NCI-H146 (cell line): ENCODE results near the gene RACK1.
"Not testable (repeated sequence)": the region's sequence is repeated elsewhere in the genome, so short reads cannot be mapped to it uniquely, and the experiment has no call there.

Experiments
- DNase-seq: peaks from one replicate; lab custom pipeline; 2025; lab: John Stamatoyannopoulos, UW

Gene RACK1

DNA sequence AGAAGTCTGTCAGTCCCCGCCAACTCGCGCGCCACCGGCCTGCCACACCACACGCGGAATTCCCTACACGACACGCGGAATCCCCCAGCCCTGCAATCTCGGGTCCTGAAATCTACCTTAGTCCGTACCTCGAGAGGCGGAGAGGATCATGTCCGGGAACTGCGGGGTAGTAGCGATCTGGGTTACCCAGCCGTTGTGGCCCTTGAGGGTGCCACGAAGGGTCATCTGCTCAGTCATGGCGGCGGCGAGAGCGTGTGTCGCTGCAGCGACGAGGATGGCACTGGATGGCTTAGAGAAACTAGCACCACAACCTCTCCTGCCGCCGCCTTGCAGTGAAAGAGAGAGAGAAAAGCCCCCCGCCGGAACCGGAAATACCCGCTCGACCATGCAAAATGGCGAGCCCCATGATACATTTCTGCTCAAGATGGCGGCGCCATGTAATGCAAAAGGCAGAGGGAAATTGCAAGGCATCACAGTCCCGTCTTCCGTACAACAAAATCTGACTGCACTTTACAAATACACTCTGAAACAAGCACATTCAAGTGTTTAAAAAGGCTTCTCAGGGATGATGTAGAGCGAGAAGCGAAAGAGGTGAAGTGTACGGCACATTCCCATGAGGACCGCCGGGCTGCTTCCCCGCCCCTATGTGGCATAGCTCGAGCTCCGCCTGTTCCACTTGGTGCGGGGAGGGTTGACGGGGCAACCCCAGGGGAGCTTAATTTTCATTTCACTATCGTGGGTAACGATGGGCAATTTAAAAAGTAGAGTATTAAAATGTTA, at the start of gene RACK1:
RACK1 (minus strand) TSS at position 343 of the 780 bp plus-strand sequence; CDS start at position 237, 106 bp downstream.
- no peak for DNase-seq

DNA sequence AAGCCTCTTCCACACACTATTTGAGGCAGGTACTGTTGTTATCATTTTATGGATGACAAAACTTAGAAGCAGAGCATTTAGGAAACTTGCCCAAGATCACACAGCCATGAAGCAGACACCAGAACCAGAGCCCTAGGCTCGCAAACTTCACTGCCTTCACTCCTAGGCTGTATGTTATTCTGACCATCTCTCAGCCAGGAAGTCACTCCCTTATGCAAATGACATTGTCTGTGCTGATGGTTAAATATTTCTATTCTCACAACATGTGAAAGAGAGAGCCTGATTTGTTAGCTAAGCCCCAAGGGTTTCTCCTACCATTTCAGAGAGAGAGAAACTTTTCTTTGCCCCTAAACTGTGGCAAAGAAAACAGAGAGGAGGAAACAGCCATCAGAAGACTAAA, 43.6 kb upstream of the RACK1 start:
- not testable (repeated sequence) for DNase-seq

- not testable (repeated sequence) for DNase-seq
Measured at GRCh38 chr5:181285962-181286705, 42.4 kb upstream of the RACK1 start.

DNA sequence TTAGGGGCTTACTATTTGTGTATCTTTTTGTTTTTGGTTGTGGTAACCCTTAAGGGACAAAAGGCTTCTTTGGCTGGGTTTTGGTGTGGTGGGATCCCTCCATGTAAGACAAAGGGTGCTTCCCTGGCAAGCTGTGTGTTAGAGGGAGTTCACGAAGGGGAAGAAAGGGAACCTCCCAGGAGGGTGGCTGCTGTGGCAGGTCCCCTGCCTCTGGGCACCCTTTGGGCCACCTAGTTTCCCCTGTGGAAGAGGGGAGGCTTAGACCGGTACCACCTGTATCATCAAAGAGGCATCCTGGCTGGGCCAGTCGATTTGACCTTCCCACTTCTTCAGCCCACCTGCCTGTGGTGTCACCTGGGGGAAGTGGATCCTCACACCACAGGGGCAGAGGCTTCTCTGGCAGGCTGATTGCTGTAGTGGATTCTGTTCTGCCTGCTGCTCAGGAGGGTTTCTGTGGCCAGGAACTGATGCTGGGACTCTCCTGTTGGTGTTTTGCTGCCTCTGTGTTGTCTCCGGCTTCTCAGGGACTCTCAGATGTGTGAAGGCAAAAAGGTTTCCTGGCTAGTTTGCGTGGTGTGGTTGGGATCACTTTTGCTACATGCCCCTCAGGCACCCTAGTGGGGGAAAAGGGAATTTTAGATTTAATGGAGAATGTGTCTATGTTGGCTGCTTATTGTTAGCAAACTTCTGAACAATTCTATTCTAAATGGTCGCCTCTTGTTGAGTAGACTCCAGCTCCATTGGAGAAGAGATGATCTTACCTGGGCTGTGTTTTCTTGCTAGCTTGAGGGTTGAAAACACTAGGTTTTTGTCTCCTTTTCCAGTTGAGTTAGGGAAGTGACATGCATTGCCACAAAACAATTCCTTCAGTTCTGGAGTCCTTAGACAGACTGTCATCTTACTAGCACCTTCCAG, 40.4 kb upstream of the RACK1 start:
- DNase-seq, result not testable (repeated sequence)

DNA sequence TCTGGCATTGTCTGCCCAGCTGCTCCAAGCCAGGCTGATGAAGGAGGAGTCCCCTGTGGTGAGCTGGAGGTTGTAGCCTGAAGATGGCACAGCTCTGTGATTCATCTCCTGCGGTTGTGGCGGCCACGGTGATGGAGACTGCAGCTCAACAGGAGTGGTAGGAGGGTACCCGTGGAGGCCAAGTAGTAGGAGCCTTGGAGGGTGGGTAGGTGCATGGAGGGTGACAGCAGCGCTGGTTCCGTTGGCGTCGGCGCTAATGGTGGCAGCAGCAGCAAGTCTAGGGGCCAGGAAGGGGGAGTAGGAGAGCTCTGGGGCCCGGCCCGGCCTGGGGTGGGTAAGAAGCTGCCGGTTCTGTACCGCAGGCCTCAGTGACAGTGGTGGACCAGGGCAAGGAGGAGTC, 39.6 kb upstream of the RACK1 start:
- no peak for DNase-seq

GRCh38 chr5:181282874-181283273, 39.2 kb upstream of the RACK1 start:
- no peak for DNase-seq

DNA sequence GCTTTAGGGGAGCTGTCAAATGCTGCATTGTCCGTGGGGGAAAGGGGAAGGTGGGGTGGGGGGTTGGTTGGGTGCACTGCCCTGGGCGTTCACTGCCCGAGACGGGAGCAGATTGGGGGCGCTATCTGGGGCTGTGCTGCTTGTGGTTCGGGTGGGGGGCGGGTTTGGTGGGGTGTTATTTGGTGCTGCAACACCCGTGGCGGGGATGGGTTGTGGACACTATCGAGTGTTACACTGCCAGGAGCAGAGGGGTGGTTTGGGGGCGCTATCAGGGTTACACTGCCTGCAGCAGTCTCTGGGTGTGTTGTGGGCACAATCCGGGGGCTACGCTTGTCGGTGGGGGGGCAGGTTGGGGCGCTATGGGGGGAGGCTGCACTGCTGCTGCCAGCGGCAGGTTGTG, 38.7 kb upstream of the RACK1 start:
- DNase-seq, result not testable (repeated sequence)

DNA sequence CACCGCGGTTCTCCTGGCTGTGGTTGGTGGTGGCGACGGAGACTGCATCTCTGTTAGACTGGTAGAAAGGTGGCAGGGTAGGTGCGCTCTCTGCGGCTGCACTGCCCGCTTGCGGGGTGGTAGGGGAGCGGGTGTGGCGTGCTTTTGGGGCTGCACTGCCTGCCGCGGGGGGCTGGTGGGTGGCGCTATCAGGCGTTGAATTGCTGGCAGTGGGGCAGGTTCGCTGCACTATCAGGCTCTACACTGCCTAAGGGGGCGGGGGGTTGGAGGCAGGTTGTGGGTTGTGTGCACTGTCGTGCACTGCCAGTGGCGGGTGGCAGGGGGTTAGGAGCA, 38.2 kb upstream of the RACK1 start:
- no peak for DNase-seq

DNA sequence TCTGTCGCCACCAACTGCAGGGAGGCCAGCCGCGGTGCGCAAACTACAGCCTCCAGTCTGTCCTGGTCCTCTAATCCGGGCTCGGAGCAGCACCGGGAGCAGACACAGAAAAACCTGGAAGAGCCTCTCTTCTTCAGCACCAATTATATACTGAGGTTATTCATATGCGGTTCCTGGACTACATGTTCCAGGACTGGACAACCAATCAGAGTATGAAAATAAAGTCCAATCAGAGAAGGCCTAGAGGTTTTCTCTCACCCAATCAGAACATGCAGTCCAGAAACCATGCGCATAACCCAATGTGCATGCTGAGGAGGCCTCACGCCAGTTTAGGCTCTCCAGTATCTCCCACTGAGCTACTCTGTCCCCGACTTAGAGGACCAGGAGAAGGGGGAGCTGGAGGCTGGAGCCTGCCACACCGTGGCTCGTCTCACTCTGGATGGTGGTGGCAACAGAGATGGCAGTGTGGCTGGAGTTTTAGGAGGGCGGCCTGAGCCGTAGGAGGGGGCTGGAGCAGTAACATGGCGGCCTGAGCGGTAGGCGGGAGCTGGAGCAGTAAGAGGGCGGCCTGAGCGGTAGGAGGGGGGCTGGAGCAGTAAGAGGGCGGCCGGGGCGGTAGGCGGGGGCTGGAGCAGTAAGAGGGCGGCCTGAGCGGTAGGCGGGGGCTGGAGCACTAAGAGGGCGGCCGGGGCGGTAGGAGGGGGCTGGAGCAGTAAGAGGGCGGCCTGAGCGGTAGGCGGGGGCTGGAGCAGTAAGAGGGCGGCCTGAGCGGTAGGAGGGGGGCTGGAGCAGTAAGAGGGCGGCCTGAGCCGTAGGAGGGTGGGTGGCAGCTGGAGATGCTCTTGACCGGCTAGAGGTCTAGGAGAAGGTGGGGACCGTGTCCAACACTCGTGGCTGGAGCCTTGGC, 37.6 kb upstream of the RACK1 start:
- no peak for DNase-seq

- DNase-seq, result no peak
Measured at GRCh38 chr5:181280251-181280762, 36.6 kb upstream of the RACK1 start.

- not testable (repeated sequence) for DNase-seq
Measured at GRCh38 chr5:181273433-181273744, 29.7 kb upstream of the RACK1 start.

DNA sequence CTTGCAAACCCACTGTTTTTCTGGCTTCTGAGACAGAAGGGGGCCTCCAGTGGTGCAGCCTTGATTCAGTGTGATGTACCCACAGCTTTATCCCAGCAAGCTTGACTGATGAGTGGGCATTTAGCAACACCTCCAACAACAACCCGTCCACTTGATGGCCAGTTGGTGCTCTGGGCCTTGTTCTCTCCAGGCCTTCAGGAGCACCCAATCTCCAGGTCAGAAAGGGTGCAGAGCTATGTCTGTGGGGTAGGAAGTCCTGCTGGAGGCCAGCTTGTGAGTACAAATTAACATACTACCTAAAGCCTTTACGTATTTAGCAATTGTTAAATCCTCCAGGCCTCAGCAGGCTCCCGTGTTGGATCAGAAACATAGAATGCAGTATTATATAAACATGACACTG, 27.4 kb upstream of the RACK1 start:
- no peak for DNase-seq

DNA sequence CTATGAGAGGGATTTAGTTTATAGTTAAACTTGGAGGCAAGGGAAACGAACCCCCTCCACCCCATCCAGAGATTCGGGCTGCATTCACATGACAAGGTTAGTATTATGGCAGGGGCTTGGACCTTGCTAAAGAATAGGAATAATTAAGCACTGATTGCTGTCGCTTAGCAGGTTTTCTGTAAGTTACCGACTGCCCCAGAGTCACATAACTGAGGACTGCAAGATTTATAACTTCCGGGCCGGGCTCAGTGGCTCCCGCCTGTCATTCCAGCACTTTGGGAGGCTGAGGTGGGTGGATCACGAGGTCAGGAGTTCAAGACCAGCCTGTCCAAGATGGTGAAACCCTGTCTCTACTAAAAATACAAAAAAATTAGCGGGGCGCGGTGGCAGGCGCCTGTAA, 24.2 kb upstream of the RACK1 start:
- not testable (repeated sequence) for DNase-seq

GRCh38 chr5:181267291-181267904, 23.7 kb upstream of the RACK1 start:
- DNase-seq, result not testable (repeated sequence)

DNA sequence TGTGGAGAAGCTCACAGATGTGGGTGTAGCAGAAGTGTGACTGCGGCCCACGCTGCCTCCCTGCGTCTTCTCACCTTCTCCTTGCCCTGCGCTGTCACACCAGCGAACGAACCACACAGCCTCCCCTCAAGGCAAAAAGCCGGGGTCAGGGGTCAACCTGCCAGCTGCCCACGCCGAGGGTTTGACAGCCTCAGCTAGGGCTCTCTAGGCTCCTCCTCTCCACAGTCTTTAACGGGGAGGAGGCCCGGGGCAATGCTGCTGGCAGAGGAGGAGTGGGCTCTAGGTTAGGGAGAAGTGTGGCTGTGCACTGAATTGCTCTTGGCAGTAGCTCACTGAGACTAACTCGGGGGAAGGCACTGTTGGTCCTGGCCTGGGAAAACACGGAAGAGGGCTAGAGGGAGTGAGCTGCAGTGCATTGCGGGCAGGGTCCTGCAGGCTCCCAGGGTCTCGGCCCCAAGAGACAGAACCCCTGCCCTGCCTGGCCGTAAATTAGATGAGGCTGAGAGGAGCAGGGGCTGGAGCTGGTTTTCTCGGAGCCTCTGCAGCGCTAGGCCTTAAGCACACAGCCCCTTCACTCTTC, 21.5 kb upstream of the RACK1 start:
- DNase-seq, result no peak

- DNase-seq, result no peak
Measured at GRCh38 chr5:181263633-181264032, 19.9 kb upstream of the RACK1 start.

DNA sequence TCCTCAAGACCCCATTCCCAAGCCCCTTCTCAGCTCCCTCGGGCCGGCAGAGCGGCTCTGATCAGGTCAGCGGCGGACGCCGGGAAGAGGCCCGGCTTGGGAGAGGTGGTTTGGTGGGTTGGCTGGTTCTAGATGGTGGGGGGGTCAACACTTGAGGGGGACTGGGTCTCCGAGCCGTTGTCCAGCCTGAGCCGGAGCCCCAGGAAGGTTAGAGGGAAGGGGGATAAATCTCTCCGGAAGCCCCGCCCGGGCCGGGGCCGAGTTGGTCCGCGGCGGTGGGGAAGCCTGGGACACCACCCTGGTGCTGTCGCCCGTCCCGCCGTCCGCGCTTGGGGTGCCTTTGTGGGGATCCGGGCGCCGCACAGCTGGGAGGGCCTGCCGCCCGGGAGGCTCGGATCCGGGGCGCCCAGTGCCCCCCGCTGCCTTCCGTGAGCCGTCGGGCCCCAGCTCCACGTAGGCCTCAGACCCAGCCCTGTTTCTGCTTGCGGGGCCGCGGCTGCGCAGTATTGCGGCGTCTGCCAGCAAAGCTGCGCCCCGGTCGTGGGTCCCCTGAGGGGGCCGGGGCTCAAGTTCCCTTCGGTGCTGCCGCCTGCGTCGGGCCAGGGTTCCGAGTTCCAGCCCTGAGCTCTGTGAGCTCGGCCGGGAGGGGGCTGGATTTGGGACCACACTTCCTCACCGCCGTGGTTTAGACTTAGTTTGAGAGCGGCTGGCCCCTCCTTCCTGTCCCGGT, 17.8 kb upstream of the RACK1 start:
- DNase-seq, result no peak

- DNase-seq, result no peak
Measured at GRCh38 chr5:181260720-181261319, 17.1 kb upstream of the RACK1 start, which contains the start of gene TRIM52. TRIM52 (minus strand) TSS chr5:181261143; CDS start chr5:181260813, 330 bp downstream.
